ENCODE results near the gene SAPCD2.

Gene SAPCD2

DNA sequence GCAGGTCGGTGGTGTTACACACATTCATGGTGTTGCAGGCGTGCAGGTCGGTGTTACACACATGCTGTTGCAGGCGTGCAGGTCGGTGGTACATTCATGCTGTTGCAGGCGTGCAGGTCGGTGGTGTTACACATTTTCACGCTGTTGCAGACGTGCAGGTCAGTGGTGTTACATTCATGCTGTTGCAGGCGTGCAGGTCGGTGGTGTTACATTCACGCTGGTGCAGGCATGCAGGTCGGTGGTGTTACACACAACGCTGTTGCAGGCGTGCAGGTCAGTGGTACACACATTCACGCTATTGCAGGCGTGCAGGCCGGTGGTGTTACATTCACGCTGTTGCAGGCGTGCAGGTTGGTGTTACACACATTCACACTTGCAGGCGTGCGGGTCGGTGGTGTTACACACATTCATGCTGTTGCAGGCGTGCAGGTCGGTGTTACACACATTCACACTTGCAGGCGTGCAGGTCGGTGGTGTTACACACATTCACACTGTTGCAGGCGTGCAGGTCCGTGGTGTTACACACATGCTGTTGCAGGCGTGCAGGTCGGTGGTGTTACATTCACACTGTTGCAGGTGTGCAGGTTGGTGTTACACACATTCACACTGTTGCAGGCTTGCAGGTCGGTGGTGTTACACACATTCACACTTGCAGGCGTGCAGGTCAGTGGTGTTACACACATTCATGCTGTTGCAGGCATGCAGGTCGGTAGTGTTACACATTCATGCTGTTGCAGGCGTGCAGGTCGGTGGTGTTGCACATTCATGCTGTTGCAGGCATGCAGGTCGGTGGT is 33.0 kb upstream of the SAPCD2 start:
- TF ChIP-seq, protein P1, sequence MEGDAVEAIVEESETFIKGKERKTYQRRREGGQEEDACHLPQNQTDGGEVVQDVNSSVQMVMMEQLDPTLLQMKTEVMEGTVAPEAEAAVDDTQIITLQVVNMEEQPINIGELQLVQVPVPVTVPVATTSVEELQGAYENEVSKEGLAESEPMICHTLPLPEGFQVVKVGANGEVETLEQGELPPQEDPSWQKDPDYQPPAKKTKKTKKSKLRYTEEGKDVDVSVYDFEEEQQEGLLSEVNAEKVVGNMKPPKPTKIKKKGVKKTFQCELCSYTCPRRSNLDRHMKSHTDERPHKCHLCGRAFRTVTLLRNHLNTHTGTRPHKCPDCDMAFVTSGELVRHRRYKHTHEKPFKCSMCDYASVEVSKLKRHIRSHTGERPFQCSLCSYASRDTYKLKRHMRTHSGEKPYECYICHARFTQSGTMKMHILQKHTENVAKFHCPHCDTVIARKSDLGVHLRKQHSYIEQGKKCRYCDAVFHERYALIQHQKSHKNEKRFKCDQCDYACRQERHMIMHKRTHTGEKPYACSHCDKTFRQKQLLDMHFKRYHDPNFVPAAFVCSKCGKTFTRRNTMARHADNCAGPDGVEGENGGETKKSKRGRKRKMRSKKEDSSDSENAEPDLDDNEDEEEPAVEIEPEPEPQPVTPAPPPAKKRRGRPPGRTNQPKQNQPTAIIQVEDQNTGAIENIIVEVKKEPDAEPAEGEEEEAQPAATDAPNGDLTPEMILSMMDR (IDR thresholded peaks at IDR 0.05; ENCODE audit: insufficient read depth, missing control alignments), result no peak
- no peak for FAIRE-seq
- DNase-seq (ENCODE audit: insufficient read length, low spot score), result no peak

DNA sequence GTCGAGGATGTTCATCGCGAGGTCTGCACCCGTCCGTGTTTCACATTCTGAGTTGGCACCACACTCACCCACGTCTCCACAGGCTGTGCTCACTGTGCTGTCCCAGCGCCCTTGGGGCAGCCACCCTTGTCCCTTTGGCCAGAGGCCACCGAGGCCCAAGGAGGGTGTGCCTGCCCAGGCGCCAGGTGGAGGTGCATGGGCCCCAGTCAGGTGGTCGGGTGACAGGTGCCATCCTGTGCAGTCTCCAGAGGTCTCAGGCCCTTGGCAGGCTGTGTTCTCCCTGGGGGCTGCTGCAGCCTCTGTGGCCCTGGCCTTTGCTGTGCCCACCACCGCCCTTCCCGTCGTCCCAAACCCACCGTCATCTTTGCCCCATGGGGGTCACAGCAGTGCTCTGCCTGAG is 28.9 kb upstream of the SAPCD2 start:
- no peak for DNase-seq (ENCODE audit: insufficient read length, low spot score)
- TF ChIP-seq, protein P1 (IDR thresholded peaks at IDR 0.05; ENCODE audit: insufficient read depth, missing control alignments), result no peak
- FAIRE-seq, result no peak

DNA sequence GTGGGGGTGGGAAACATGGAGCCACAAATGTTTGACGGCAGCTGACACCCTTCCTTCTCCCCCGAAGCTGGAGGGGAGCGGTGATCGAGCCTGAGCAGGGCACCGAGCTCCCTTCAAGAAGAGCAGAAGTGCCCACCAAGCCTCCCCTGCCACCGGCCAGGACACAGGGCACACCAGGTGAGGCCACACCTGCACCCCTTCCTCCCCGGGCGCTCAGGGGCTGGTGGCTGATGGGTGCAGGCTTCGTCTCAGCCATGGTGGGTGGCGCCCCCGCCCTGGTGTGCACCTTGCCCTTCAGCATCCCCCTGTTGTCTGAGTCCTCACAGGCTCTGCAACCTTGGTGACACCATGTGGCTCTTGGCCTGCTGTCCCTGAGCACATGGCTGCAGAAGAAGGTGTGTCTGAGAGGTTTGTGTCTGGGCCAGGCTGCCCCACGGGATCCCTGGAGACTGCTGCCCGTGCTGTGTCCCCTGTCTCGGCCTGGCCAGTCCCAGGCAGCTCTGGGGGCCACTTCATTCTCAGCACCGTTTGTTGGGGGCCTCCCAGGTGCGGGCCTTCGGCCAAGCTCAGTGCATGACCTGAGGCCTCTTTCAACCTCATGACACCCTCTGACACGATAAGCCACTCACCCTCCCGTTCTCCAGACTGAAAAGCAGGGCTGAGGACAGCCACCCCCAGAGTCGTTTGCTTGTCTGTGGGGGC is 27.6 kb upstream of the SAPCD2 start:
- no peak for FAIRE-seq
- TF ChIP-seq, protein P1 (IDR thresholded peaks at IDR 0.05; ENCODE audit: insufficient read depth, missing control alignments), result no peak
- DNase-seq (ENCODE audit: insufficient read length, low spot score), result no peak

DNA sequence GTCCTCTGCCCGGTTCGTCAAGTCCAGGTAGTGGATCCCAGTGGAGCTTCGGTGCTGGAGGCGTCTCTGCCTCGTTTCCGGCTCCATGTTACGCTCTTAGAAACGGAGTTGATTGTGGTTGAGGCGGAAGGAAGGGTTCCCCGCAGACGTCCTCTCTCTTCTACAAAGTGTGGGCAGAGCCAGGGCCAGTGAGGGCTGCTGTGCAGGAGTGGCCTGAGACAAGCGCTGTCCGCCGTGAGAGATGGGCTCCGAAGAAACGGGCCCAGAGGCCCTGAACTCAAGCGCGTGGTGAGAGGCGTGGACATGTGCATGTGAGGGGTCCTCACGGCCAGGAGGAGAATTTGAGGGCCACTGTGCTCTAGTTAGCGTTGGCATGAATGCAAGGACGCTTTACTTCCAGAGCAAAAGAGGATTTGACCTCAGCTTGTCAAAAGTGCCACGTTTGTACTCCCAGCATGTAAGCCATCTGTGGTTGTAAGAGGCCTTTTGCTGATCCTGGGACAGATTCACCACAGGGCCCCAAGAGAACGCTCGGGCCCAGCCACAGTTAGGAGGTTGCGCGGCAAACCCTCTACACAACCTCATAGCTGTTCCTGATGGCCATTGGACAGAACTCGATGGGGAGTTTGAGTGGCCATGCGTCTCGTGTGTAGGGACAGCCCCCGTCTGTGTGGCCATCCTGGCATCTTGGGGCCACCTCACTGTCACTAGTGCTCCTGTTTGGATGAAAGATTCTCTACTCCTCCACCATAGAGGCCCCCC is 26.6 kb upstream of the SAPCD2 start:
- DNase-seq (ENCODE audit: insufficient read length, low spot score), result no peak
- TF ChIP-seq, protein P1 (IDR thresholded peaks at IDR 0.05; ENCODE audit: insufficient read depth, missing control alignments), result no peak
- FAIRE-seq, result no peak

DNA sequence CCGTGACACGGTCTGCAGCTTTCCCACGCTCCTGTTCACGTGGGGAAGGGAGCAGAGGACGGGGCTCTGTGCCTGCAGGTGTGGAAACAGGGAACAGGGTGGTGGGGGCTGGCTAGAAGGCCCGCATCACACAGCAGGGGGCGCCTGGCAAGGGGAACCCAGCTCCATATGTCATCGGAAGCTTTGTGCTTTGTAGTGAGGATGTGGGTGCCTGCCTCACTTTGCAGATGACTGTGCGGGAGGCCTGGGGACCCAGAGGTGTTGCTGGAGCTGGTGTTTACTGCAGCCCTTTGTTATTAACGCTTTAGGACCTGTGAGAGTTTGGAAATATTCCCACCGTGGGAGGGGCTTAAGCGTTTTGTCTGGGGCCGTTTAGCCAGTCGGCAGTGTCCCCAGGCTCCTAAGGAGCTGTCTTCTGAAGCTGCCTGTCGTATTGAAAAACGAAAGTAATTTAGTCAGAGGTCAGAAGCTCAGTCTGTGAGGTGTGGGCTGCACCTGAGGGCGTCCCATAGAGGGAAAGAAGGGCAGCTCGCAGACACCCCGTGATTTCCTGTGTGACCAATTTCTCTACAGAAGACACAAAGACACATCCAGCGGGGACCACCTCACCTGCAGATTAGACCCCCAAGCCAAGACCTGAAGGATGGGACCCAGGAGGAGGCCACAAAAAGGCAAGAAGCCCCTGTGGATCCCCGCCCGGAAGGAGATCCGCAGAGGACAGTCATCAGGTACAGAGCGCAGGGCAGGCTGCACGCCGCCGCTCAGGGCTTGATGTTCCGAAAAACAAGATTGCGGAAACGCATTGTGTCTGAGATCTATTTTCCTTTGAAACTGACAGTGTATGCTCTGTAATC is 25.5 kb upstream of the SAPCD2 start:
- FAIRE-seq, result no peak
- TF ChIP-seq, protein P1 (IDR thresholded peaks at IDR 0.05; ENCODE audit: insufficient read depth, missing control alignments), result peak; percentile 21
- DNase-seq (ENCODE audit: insufficient read length, low spot score), result no peak

DNA sequence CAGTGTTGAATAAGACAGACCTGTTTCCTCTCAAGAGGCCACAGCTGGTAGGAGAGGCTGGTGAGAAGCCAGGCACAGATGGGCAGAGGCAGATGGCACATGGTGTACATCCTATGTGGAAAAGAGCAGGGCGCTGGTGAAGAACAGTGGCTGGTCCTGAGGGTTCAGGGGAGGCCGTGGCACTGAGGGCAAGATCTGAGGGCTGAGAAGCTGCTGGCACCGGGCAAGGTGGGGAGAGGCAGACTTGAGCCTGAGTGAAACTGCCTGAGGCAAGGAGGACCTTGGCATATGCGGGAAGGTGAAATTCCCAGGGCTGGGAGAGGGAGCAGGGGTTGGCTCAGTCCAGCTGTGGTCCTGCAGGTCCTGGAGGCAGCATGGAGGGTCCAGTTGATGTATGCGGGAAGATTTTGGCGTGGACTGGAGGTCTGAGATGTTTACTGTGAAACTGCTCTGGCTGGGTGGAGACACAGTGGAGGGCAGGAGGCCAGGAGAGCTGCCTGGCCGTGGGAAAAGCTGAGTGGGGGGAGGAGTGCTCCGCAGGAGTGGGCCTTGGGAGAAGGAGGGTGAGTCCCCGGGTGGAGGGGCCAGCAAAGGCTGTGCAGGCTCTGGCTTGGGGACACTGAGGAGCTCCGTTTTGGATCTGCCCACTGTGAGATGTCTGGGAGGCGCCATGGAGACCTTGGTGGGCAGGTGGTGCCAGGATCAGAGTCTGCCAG is 19.0 kb upstream of the SAPCD2 start:
- DNase-seq (ENCODE audit: insufficient read length, low spot score) (no peak), FAIRE-seq (no peak)
- TF ChIP-seq, protein P1 (IDR thresholded peaks at IDR 0.05; ENCODE audit: insufficient read depth, missing control alignments), result no peak

Data from D721Med (cell line).